Omental fat pad (tissue), 4 donors: ENCODE results near the gene MCF2L2. TPM values are rescaled to one million over a fixed set of nuclear protein-coding genes. Genes with fewer than 3 reads are reported as not detected.

Experiments used
- ATAC-seq: fragments of 150-250 bp; one replicate; pipeline ENCODE4 v1.9.1; 2016; ENCODE audit warnings: mild to moderate bottlenecking, moderate library complexity; ENCODE audit not compliant: low FRiP score
- DNase-seq: peaks from one replicate; pipeline ENCODE4 v3.0.0-alpha.2; 2019; ENCODE audit warnings: low spot score
- total RNA-seq, 4 donors: library from RNA; depleted of rRNA; stranded (reverse); fragments of >200 nt; gene quantifications; one replicate each; pipeline ENCODE4 v1.1.0, GENCODE V29; 2016
- TF ChIP-seq, protein P1 (sequence below), 3 donors: fragments of 450-650 bp; IDR thresholded peaks; one replicate each; pipeline ENCODE4 v1.5.1; 2016 to 2017; ENCODE audit warnings: antibody characterized with exemption in 3 of 3, mild to moderate bottlenecking in 3 of 3, moderate library complexity in 2 of 3

The MCF2L2 gene
- total RNA-seq, 4 donors from 2014 or later = under 0.01 to 0.84 (median 0.39) TPM

DNA sequence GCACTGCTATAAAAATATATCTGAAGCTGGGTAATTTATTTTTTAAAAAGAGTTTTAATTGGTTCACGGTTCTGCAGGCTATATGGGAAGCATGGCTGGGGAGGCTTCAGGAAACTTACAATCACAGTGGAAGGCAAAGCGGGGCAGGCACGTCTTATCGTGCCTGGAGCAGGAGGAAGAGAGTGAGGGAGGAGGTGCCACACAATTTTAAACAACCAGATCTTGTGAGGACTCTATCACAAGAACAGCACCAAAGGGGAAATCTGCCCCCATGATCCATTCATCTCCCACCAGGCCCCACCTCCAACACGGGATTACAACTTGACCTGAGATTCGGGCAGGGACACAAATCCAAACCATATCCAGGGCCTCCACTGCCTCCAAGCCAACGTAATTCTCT lies 75.0 kb downstream of the MCF2L2 start:
- TF ChIP-seq, protein P1, sequence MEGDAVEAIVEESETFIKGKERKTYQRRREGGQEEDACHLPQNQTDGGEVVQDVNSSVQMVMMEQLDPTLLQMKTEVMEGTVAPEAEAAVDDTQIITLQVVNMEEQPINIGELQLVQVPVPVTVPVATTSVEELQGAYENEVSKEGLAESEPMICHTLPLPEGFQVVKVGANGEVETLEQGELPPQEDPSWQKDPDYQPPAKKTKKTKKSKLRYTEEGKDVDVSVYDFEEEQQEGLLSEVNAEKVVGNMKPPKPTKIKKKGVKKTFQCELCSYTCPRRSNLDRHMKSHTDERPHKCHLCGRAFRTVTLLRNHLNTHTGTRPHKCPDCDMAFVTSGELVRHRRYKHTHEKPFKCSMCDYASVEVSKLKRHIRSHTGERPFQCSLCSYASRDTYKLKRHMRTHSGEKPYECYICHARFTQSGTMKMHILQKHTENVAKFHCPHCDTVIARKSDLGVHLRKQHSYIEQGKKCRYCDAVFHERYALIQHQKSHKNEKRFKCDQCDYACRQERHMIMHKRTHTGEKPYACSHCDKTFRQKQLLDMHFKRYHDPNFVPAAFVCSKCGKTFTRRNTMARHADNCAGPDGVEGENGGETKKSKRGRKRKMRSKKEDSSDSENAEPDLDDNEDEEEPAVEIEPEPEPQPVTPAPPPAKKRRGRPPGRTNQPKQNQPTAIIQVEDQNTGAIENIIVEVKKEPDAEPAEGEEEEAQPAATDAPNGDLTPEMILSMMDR (IDR thresholded peaks at IDR 0.05) = no peak

DNA sequence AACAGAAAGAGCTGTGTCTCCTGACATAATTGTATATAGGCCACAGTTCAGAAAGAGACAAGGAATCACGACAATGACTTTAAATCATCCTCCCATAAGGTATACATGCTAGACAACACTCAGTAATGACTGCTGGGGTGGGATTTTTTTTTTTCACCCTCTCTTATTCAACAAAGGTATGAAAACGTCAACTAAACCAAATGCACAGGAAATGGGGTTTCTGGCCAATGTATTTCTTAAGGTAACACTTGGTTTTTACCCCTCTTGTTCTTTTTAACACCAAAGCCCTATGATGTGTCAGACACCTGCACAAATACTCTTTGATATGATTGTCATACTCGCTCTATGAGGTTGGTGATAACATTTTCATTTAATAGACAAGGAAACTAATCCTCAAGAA lies 78.3 kb downstream of the MCF2L2 start:
- TF ChIP-seq, protein P1 (IDR thresholded peaks at IDR 0.05) = no peak
- ATAC-seq = no peak
- no peak for DNase-seq

More for the DNA sequence above, 75.0 kb downstream of the MCF2L2 start:
- no peak for ATAC-seq
- no peak for DNase-seq

DNA sequence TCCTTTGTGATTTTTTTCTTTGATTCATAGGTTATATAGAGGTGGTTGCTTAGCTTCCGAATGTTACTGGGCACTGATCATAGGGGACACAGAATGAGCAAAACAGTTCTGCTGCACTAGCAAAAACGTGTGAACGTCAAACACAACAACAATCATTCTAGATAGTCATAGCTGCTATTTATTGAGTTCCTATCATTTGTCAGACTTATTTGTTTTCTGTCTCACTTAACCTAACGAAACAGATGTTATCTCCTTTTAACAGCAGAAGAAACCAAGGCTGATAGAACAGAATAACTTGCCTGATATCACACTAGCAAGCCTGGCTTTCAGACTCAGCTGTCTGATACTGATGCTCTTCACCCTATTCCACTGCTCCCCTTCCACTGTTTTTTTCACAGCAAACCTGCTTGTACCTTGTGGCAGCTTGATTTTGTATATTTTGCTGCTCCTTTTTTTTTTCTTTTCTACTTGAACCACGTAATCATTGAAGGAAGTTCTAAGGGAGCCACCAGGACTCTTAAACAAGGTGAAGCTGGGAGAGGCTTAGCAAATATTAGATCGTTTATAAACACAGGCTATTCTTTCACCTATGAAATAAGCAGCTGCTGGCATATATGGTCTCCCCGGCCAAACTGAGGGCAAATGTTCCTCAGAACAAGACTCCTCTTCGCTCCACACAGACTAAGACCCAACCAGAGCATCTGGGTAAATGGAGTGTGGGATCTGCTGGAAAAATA lies 78.8 kb downstream of the MCF2L2 start:
- TF ChIP-seq, protein P1 (IDR thresholded peaks at IDR 0.05) = no peak
- DNase-seq (no peak), ATAC-seq (no peak)

DNA sequence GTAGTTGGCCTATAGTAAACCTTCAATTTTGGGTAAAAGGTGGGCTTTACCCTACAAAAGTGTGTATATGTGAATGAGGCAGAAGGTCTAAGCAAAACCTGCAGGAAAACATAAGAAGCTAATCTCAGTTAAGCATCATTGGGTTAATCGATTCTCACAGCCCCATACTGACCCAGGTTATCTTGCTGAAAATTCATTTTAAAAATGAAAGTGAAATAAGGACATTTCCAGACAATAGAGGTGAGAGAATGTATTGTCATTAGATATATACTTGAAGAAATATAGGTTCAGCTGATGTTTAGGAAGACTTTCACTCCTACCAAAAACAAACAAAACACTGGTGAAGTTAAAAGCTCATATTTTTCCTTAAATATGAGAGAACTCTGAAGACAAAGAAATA lies 85.6 kb downstream of the MCF2L2 start:
- TF ChIP-seq, protein P1 (IDR thresholded peaks at IDR 0.05) = no peak
- ATAC-seq (no peak), DNase-seq (no peak)

DNA sequence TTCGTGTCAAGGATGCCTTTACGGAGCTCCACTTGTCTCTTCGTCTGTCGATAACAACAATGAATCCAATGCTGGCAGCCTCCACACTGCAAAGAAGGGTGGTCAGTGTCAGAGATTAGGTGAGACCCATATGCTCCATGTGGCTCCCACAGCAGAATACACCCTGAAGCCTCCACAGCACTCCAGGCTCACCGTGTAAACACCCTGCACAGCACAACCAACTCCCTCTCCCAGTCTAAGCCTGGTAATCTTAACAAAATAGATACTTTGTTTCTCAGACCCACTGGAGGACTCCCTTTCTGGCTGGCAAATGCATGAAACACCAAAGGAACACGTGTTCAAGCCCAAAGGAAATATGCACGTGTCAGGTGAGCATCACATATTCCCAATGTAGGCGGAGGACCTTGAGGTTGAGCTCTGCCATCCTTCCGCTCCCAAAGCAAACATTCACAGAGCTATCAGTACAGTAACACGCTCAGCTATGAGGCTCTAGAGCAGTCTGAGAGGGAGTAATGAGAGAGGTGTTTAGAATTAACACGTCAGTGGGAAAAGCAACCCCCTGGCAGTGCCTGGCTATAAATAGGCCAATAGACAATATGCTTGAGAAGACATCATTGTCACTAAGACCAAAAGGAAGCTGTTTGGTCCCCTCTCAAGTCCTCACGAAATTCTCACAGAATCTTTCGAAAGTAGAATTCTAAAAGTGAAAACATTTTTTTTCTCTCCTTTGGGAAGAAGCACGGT lies 86.7 kb downstream of the MCF2L2 start:
- DNase-seq (no peak), ATAC-seq (no peak)
- TF ChIP-seq, protein P1 (IDR thresholded peaks at IDR 0.05) = no peak

DNA sequence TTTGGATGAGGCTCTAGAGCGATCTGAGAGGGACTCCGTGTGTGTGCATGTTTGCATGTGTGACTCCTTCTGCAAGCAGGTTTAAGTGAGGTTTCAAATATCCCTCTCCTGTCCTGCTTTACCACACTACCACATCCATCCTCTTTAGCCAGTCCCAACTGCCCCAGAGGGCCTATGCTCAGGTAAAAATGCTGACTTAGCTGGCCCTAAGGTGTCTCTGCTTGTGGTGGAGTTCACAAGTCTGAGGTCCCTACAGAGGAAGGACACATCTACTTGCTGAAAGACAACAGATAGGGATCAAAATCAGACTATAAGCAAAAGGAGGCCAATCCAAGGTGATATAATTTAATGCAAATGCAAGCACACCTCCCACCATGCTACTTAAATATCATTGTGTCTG lies 88.2 kb downstream of the MCF2L2 start:
- TF ChIP-seq, protein P1 (IDR thresholded peaks at IDR 0.05) = no peak
- DNase-seq = no peak
- ATAC-seq = no peak
